HEK293 (cell line): ENCODE results near the gene ZNF260.

Source experiments
- ZNF146 ChIP-seq: fragments of 450-650 bp; formaldehyde crosslinking; IDR thresholded peaks from 2 replicates; pipeline ENCODE4 v1.5.1; 2016; ENCODE audit warnings: missing biosample characterization, missing genetic modification characterization
- ZNF174 ChIP-seq: fragments of 450-650 bp; formaldehyde crosslinking; IDR thresholded peaks from 2 replicates; pipeline ENCODE4 v1.5.0; 2017; ENCODE audit warnings: missing biosample characterization, mild to moderate bottlenecking, missing genetic modification characterization
- ZNF37A ChIP-seq: fragments of 450-650 bp; IDR thresholded peaks from 2 replicates; pipeline ENCODE4 v1.5.1; 2018; ENCODE audit warnings: missing biosample characterization, missing genetic modification characterization
- ZNF48 ChIP-seq: fragments of 450-650 bp; formaldehyde crosslinking; IDR thresholded peaks from 2 replicates; pipeline ENCODE4 v1.5.1; 2016; ENCODE audit warnings: missing biosample characterization, missing genetic modification characterization
- ZNF768 ChIP-seq: fragments of 450-650 bp; formaldehyde crosslinking; IDR thresholded peaks from 2 replicates; pipeline ENCODE4 v1.5.1; 2018; ENCODE audit warnings: missing biosample characterization, mild to moderate bottlenecking, missing genetic modification characterization
- ZNF777 ChIP-seq: fragments of 450-650 bp; formaldehyde crosslinking; IDR thresholded peaks from 2 replicates; pipeline ENCODE4 v1.5.1; 2017; ENCODE audit warnings: missing biosample characterization, missing genetic modification characterization, borderline replicate concordance
- ZSCAN23 ChIP-seq: fragments of 450-650 bp; formaldehyde crosslinking; IDR thresholded peaks from 2 replicates; pipeline ENCODE4 v1.5.1; 2016; ENCODE audit warnings: missing biosample characterization, missing genetic modification characterization
- TF ChIP-seq, protein P1 (sequence below): fragments of 450-650 bp; formaldehyde crosslinking; IDR thresholded peaks from 2 replicates; pipeline ENCODE4 v1.5.1; 2016; ENCODE audit warnings: missing biosample characterization, missing genetic modification characterization
- TF ChIP-seq, protein P2 (sequence below): sonication (generic); formaldehyde crosslinking; IDR thresholded peaks from 2 replicates; pipeline ENCODE4 v1.8.1; 2022; ENCODE audit warnings: mild to moderate bottlenecking, moderate library complexity, missing genetic modification reagents
- TF ChIP-seq, protein P3 (sequence below): fragments of 450-650 bp; formaldehyde crosslinking; IDR thresholded peaks from 2 replicates; pipeline ENCODE4 v1.5.1; 2016; ENCODE audit warnings: missing biosample characterization, missing genetic modification characterization

DNA sequence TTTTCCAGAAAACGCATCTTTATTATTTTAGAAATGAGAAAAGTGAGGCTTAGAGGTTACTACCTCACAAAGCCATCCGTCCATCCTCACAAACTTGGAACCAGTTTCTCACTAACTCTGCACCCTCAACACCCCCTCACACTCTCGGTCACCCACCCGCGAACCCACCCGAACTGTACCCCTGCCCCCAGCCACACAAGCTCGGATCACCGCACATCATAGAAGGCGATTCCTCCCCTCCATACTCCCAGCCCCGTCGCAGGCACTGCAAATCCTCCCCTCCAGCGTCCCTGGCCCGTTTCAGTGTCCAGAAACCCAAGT is 238 bp downstream of the ZNF260 start:
- TF ChIP-seq ZNF174 (tag by site-specific recombination): no peak
- no peak for TF ChIP-seq ZNF37A (tag by site-specific recombination)
- TF ChIP-seq, protein P1, sequence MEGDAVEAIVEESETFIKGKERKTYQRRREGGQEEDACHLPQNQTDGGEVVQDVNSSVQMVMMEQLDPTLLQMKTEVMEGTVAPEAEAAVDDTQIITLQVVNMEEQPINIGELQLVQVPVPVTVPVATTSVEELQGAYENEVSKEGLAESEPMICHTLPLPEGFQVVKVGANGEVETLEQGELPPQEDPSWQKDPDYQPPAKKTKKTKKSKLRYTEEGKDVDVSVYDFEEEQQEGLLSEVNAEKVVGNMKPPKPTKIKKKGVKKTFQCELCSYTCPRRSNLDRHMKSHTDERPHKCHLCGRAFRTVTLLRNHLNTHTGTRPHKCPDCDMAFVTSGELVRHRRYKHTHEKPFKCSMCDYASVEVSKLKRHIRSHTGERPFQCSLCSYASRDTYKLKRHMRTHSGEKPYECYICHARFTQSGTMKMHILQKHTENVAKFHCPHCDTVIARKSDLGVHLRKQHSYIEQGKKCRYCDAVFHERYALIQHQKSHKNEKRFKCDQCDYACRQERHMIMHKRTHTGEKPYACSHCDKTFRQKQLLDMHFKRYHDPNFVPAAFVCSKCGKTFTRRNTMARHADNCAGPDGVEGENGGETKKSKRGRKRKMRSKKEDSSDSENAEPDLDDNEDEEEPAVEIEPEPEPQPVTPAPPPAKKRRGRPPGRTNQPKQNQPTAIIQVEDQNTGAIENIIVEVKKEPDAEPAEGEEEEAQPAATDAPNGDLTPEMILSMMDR: no peak
- no peak for TF ChIP-seq ZNF777 (tag by site-specific recombination)
- TF ChIP-seq, protein P2, sequence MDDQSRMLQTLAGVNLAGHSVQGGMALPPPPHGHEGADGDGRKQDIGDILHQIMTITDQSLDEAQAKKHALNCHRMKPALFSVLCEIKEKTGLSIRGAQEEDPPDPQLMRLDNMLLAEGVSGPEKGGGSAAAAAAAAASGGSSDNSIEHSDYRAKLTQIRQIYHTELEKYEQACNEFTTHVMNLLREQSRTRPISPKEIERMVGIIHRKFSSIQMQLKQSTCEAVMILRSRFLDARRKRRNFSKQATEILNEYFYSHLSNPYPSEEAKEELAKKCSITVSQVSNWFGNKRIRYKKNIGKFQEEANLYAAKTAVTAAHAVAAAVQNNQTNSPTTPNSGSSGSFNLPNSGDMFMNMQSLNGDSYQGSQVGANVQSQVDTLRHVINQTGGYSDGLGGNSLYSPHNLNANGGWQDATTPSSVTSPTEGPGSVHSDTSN (CRISPR knock-in tag): no peak
- TF ChIP-seq ZNF48 (tag by site-specific recombination): no peak
- TF ChIP-seq, protein P3, sequence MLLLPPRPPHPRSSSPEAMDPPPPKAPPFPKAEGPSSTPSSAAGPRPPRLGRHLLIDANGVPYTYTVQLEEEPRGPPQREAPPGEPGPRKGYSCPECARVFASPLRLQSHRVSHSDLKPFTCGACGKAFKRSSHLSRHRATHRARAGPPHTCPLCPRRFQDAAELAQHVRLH: no peak
- 0 out of 2 replicates have a peak, but pooled peaks have one; percentile 15 for TF ChIP-seq ZNF146
- no peak for TF ChIP-seq ZSCAN23
- TF ChIP-seq ZNF768: no peak
